ENCODE data around the gene CTBP2.

CTBP2 gene

DNA sequence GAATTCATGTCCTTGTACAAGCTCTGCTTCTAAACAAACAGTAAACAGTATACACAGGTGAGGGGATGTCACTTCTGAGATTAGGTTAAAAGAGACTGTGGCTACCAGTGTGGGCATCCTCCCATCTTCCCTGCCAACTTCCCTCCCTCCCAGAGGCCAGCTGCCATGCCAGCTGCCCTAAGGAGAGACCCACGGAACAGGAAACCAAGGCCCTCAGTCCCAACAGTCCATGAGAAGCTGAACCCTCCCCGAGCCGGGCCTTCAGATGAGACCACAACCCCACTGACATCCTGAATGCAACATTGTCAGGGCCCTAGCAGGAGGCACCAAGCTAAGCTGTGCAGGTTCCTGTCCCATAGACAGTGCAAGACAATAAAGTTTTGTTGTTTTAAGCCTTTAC lies 106.1 kb downstream of the CTBP2 start:
- TF ChIP-seq, protein P1, sequence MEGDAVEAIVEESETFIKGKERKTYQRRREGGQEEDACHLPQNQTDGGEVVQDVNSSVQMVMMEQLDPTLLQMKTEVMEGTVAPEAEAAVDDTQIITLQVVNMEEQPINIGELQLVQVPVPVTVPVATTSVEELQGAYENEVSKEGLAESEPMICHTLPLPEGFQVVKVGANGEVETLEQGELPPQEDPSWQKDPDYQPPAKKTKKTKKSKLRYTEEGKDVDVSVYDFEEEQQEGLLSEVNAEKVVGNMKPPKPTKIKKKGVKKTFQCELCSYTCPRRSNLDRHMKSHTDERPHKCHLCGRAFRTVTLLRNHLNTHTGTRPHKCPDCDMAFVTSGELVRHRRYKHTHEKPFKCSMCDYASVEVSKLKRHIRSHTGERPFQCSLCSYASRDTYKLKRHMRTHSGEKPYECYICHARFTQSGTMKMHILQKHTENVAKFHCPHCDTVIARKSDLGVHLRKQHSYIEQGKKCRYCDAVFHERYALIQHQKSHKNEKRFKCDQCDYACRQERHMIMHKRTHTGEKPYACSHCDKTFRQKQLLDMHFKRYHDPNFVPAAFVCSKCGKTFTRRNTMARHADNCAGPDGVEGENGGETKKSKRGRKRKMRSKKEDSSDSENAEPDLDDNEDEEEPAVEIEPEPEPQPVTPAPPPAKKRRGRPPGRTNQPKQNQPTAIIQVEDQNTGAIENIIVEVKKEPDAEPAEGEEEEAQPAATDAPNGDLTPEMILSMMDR (IDR thresholded peaks at IDR 0.05; ENCODE audit: low read depth, low read length): no peak
- DNase-seq (ENCODE audit: low read depth in 2 of 2): no peak
- H3K4me3 ChIP-seq (replicated peaks in 1 of 2; ENCODE audit: low read depth in 2 of 2, low read length in 2 of 2): no peak overlapping the region

DNA sequence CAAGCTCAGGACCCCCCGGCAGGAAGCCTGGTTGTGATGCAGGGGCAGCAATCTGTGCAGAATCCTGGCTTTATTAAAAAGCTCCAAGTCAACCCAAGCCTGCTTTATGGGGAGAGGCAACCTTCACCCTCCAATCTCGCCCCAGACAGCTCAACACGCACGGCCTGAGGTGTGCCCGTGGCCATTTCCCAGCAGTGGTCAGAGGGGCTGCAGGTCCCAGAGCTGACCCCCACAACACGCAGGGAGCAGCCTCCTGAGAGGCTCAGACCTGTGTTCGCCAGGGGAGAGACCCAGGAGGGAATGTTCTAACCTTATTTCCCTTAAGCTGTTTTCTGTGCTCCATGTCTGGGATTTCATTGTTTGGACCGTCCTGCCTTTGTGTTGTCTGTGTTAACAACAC lies 108.2 kb downstream of the CTBP2 start:
- H3K4me3 ChIP-seq (replicated peaks in 1 of 2; ENCODE audit: low read depth in 2 of 2, low read length in 2 of 2): no peak overlapping the region
- TF ChIP-seq, protein P1 (IDR thresholded peaks at IDR 0.05; ENCODE audit: low read depth, low read length): no peak
- DNase-seq (ENCODE audit: low read depth in 2 of 2): no peak

DNA sequence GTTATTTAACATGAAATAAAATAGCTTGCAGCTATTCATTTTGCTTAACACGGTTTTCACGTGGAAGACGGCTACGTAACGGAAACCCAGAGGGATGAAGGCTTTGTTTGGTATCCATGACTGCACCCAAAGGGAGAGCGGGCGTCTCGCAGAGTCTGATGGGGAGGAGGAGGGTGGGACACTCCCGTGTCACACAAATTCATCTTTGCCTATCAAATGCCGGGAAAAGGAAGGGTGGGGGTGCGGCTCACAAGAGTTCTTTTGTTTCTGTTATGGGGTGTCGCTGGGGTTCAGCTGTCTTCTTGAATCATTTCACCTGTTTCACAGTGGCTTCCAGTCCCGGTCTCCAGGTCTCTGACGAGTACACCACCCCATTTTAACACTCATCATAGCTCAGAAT lies 110.0 kb downstream of the CTBP2 start:
- TF ChIP-seq, protein P1 (IDR thresholded peaks at IDR 0.05; ENCODE audit: low read depth, low read length): no peak
- no peak overlapping the region for H3K4me3 ChIP-seq (replicated peaks in 1 of 2; ENCODE audit: low read depth in 2 of 2, low read length in 2 of 2)
- DNase-seq (ENCODE audit: low read depth in 2 of 2): no peak

DNA sequence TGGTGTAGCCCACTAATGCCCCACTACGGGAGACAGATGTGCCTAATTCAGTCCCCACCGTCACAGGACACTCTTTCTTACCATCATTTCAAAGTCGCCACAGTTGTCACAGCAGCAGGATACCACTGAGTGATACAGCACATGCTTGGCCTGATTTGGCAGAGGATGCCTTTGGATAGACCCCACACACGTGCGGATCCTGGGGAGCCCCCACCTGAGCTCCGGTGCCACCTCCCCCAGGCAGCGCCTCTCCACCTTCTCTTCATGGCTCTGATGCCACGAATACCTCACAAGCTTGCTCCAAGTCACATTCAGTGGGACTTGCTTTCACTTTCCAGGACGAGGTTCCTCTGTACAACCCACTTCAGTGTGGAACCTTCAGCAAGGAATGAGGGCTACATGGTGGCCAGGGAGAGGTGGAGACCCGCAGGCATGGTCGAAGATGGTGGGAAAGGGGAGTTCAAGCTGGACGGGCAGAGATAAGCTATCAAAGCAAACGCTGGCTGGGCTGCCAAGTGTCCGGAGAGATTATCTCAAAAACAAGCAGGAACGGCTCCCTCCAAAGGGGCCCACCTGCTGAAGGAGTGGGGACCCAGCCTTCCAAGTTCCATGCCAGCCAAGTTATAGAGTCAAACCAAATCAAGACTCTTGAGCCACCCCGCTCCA lies 111.0 kb downstream of the CTBP2 start:
- TF ChIP-seq, protein P1 (IDR thresholded peaks at IDR 0.05; ENCODE audit: low read depth, low read length): no peak
- DNase-seq (ENCODE audit: low read depth in 2 of 2): no peak
- H3K4me3 ChIP-seq (replicated peaks in 1 of 2; ENCODE audit: low read depth in 2 of 2, low read length in 2 of 2): no peak overlapping the region

DNA sequence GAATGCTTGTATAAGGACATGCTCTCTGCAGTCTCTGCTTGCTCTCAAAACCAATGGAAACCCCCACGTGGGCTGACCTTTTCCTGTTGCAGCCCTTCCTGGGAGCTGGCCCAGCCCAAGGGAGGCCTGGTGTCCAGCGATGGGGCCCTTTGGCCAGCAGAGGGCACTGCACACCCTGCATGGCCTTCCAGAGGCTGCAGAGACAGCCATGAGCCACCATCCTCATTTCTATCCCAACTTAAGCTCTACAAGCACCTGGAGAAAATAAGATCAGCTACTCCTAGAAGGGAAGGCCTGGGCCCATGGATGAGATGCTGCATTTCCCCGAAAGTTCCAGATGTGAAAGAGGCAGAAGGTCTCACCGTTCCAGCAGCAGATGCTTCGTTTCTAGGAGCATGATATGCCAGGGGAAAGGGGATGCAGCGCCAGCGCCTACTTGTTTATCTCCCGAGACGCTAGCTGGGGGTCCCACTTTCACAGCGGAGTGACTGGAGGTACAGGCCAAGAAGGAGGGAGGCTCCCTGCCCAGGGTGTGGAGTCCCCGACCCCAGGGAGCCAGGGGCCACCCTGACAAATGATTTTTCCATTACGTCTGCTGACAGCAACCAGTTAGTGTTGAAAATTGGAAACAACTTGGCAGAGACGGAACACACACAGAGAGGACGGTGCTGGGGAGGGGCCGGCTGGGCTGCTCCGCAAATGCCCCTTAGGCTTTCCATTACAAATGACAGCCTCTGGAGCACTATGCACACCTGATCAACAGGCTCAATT lies 112.1 kb downstream of the CTBP2 start:
- TF ChIP-seq, protein P1 (IDR thresholded peaks at IDR 0.05; ENCODE audit: low read depth, low read length): peak; percentile 99
- H3K4me3 ChIP-seq (replicated peaks in 1 of 2; ENCODE audit: low read depth in 2 of 2, low read length in 2 of 2): no peak overlapping the region
- peak; percentile 90 to 94 for DNase-seq (ENCODE audit: low read depth in 2 of 2)

DNA sequence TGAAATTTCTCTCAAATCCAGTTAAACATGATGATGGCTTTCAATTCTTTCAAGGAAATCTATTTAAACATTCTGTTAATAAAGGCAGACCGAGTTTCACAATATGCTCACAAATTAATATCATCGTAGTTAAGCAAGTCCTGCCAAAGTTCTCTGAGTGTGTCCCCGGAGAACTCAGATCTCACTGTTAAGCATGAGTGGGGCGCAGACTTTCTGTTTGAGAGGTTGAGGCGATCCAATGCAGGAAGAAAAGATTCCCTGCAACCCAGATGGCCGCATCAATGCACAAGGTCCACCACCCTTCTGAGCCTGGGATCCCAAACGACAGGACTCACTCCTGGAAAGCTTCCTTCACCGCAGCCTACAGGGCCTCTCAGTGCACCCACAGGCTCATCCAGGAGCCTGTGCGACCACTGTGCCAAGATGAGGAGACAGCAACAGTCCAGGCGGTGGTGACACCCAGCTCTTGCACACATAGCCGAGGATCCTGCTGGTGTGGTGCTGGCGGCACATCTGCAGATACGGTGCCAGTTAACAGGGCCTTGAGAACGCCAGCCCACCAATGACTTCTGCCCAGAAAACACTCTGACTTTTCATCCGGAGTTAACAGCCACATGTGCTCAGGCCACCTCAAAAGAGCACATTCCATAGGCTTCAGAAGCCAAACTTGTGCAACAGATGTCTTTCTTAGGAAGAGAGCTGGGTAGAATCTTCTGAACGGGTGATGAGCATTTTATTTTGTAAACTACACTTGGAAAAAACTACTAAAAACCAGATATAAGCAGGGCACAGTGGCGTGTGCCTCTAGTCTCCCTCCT lies 116.3 kb downstream of the CTBP2 start:
- no peak overlapping the region for H3K4me3 ChIP-seq (replicated peaks in 1 of 2; ENCODE audit: low read depth in 2 of 2, low read length in 2 of 2)
- TF ChIP-seq, protein P1 (IDR thresholded peaks at IDR 0.05; ENCODE audit: low read depth, low read length): no peak
- DNase-seq (ENCODE audit: low read depth in 2 of 2): no peak
